ENCODE results near the gene OR2T8. TPM values are rescaled to one million over a fixed set of nuclear protein-coding genes. Genes with fewer than 3 reads are reported as not detected.

Gene OR2T8
- total RNA-seq, 4 donors from 2014 or later, result not detected

- Histone ChIP-seq H3K27me3 (no peaks in the 10 kb centered on the region), H3K27ac (no peak overlapping the region), H3K9me3 (peaks cover 0 to 5% of the 10 kb centered on the region in 2 donors), H3K36me3 (no peaks in the 10 kb centered on the region), H3K4me1 (no peaks in the 10 kb centered on the region), H3K4me3 (no peak overlapping the region)
- DNase-seq, result no peak
- in situ Hi-C loops (cut with MboI; ENCODE audit: low pct_ligation_motif_present in 1 of 4, low pct_unique_long_range_greater_than_20kb in 1 of 4, low sequenced_read_pairs in 3 of 4) (no loop called here), intact Hi-C loops (cut with DNase I; ENCODE audit: low total_unique reads) (no loop called here)
- 94 to 100% methylated on average over 3 to 14 of the region's 14 CpGs for WGBS, 2 donors (ENCODE audit: low coverage in 1 of 2)
- TF ChIP-seq EP300 (IDR thresholded peaks at IDR 0.05; ENCODE audit: low read depth) (no peak), POLR2AphosphoS5 (IDR thresholded peaks at IDR 0.05) (no peak), POLR2A (IDR thresholded peaks at IDR 0.05) (no peak), CTCF (IDR thresholded peaks at IDR 0.05) (no peak)
Observed at GRCh38 chr1:247895976-247896375, 24.1 kb upstream of the OR2T8 start.

GRCh38 chr1:247904122-247904521, 15.9 kb upstream of the OR2T8 start:
- Histone ChIP-seq H3K4me1 (peaks cover 0 to 3% (median 0%) of the 10 kb centered on the region in 4 donors), H3K27me3 (no peaks in the 10 kb centered on the region), H3K4me3 (no peak overlapping the region), H3K9me3 (no peaks in the 10 kb centered on the region), H3K36me3 (no peaks in the 10 kb centered on the region), H3K27ac (no peak overlapping the region)
- TF ChIP-seq CTCF (IDR thresholded peaks at IDR 0.05) (no peak), POLR2AphosphoS5 (IDR thresholded peaks at IDR 0.05) (no peak), POLR2A (IDR thresholded peaks at IDR 0.05) (no peak), EP300 (IDR thresholded peaks at IDR 0.05; ENCODE audit: low read depth) (no peak)
- 62 to 85% methylated on average over 3 to 6 of the region's 6 CpGs for WGBS, 2 donors (ENCODE audit: low coverage in 1 of 2)
- DNase-seq, result no peak
- in situ Hi-C loops (cut with MboI; ENCODE audit: low pct_ligation_motif_present in 1 of 4, low pct_unique_long_range_greater_than_20kb in 1 of 4, low sequenced_read_pairs in 3 of 4), result no loop called here
- intact Hi-C loops (cut with DNase I; ENCODE audit: low total_unique reads), result no loop called here

- Histone ChIP-seq H3K4me3 (no peak overlapping the region), H3K27ac (no peak overlapping the region), H3K36me3 (no peaks in the 10 kb centered on the region), H3K9me3 (no peaks in the 10 kb centered on the region), H3K4me1 (peaks cover 0 to 3% (median 0%) of the 10 kb centered on the region in 4 donors), H3K27me3 (no peaks in the 10 kb centered on the region)
- TF ChIP-seq CTCF (IDR thresholded peaks at IDR 0.05) (no peak), POLR2A (IDR thresholded peaks at IDR 0.05) (no peak)
- 99% methylated on average over 13 of the region's 13 CpGs; no CpG with 5 or more reads in 1 of the 2 donors for WGBS, 2 donors (ENCODE audit: low coverage in 1 of 2)
- intact Hi-C loops (cut with DNase I; ENCODE audit: low total_unique reads), result no loop called here
- in situ Hi-C loops (cut with MboI; ENCODE audit: low pct_ligation_motif_present in 1 of 4, low pct_unique_long_range_greater_than_20kb in 1 of 4, low sequenced_read_pairs in 3 of 4), result no loop called here
- no peak for DNase-seq
Observed at GRCh38 chr1:247905181-247905580, 14.9 kb upstream of the OR2T8 start.

GRCh38 chr1:247905910-247906503, 14.0 kb upstream of the OR2T8 start:
- 32 to 68% methylated on average over 3 to 9 of the region's 9 CpGs for WGBS, 2 donors (ENCODE audit: low coverage in 1 of 2)
- Histone ChIP-seq H3K27me3 (no peaks in the 10 kb centered on the region), H3K36me3 (no peaks in the 10 kb centered on the region), H3K4me1 (peaks cover 0 to 3% (median 0%) of the 10 kb centered on the region in 4 donors), H3K9me3 (no peaks in the 10 kb centered on the region), H3K4me3 (peak overlapping the region in 1 of 4 donors; percentile 35), H3K27ac (no peak overlapping the region)
- in situ Hi-C loops (cut with MboI; ENCODE audit: low pct_ligation_motif_present in 1 of 4, low pct_unique_long_range_greater_than_20kb in 1 of 4, low sequenced_read_pairs in 3 of 4), result no loop called here
- intact Hi-C loops (cut with DNase I; ENCODE audit: low total_unique reads), result no loop called here
- TF ChIP-seq POLR2AphosphoS5 (IDR thresholded peaks at IDR 0.05), result no peak
- no peak for TF ChIP-seq POLR2A (IDR thresholded peaks at IDR 0.05)
- no peak for TF ChIP-seq EP300 (IDR thresholded peaks at IDR 0.05; ENCODE audit: low read depth)
- TF ChIP-seq CTCF (IDR thresholded peaks at IDR 0.05), result no peak
- DNase-seq, result no peak

Data from transverse colon (tissue), 4 donors.